ENCODE measurements around the gene EIF4G2.

DNA sequence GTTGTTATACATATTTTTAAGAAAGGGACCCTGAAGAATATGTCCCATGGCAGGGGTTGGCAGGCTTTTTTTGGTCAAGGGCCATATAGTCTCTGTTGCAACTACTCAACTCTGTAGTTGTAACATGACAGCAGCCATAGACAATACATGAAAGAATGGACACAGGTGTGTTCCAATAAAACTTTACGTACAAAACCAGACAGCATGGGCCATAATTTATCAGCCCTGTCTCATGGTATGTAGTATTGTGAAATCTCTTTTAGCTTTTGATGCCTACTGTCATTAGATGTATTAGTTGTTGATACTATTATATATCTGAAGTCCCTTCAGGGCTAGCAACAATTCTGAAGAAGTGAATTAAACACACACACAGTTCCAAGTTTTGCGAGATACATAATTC is 46.6 kb upstream of the EIF4G2 start:
- TF ChIP-seq EZH2phosphoT487 (IDR thresholded peaks at IDR 0.05; ENCODE audit: borderline replicate concordance, low read length), result no peak
- no peak for TF ChIP-seq EZH2 (IDR thresholded peaks at IDR 0.05; ENCODE audit: low read length, unreplicated experiment)
- TF ChIP-seq, protein P1, sequence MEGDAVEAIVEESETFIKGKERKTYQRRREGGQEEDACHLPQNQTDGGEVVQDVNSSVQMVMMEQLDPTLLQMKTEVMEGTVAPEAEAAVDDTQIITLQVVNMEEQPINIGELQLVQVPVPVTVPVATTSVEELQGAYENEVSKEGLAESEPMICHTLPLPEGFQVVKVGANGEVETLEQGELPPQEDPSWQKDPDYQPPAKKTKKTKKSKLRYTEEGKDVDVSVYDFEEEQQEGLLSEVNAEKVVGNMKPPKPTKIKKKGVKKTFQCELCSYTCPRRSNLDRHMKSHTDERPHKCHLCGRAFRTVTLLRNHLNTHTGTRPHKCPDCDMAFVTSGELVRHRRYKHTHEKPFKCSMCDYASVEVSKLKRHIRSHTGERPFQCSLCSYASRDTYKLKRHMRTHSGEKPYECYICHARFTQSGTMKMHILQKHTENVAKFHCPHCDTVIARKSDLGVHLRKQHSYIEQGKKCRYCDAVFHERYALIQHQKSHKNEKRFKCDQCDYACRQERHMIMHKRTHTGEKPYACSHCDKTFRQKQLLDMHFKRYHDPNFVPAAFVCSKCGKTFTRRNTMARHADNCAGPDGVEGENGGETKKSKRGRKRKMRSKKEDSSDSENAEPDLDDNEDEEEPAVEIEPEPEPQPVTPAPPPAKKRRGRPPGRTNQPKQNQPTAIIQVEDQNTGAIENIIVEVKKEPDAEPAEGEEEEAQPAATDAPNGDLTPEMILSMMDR (conservative IDR thresholded peaks at IDR 0.05; ENCODE audit: low read depth, low read length), result no peak

Data from PC-3 (cell line).